SIG-M5 (cell line): ENCODE results near the gene ERBIN.
"Not testable (repeated sequence)": the region's sequence is repeated elsewhere in the genome, so short reads cannot be mapped to it uniquely, and the experiment has no call there.

Experiments used
- DNase-seq: peaks from one replicate; lab custom pipeline; 2025; lab: John Stamatoyannopoulos, UW

ERBIN gene

GRCh38 chr5:65961633-65962032 lies 35.3 kb downstream of the ERBIN start:
- DNase-seq, result no peak

- no peak for DNase-seq
Measured at GRCh38 chr5:65967288-65968066, 41.1 kb downstream of the ERBIN start.

- no peak for DNase-seq
Measured at GRCh38 chr5:65969539-65970393, 43.4 kb downstream of the ERBIN start.

GRCh38 chr5:65970481-65971367 lies 44.3 kb downstream of the ERBIN start:
- DNase-seq, result no peak

- no peak for DNase-seq
Measured at GRCh38 chr5:65971643-65972042, 45.3 kb downstream of the ERBIN start.

GRCh38 chr5:65972896-65973295 lies 46.5 kb downstream of the ERBIN start:
- not testable (repeated sequence) for DNase-seq

GRCh38 chr5:65978251-65978650 lies 51.9 kb downstream of the ERBIN start:
- DNase-seq, result no peak

GRCh38 chr5:65981548-65981947 lies 55.2 kb downstream of the ERBIN start:
- DNase-seq, result no peak

GRCh38 chr5:65981969-65982619 lies 55.7 kb downstream of the ERBIN start:
- no peak for DNase-seq

- no peak for DNase-seq
Measured at GRCh38 chr5:65982635-65983034, 56.3 kb downstream of the ERBIN start.

GRCh38 chr5:65984098-65984885 lies 57.9 kb downstream of the ERBIN start:
- DNase-seq, result no peak

GRCh38 chr5:65986050-65986451 lies 59.7 kb downstream of the ERBIN start:
- DNase-seq, result no peak

GRCh38 chr5:65986796-65987195 lies 60.4 kb downstream of the ERBIN start:
- no peak for DNase-seq

GRCh38 chr5:65987982-65988381 lies 61.6 kb downstream of the ERBIN start:
- DNase-seq, result no peak

GRCh38 chr5:65989158-65989557 lies 62.8 kb downstream of the ERBIN start:
- DNase-seq, result no peak

- no peak for DNase-seq
Measured at GRCh38 chr5:65992630-65993029, 66.3 kb downstream of the ERBIN start.

GRCh38 chr5:65994117-65994786 lies 67.9 kb downstream of the ERBIN start:
- DNase-seq, result no peak

GRCh38 chr5:65999061-65999723 lies 72.8 kb downstream of the ERBIN start:
- no peak for DNase-seq

- no peak for DNase-seq
Measured at GRCh38 chr5:66001952-66002351, 75.6 kb downstream of the ERBIN start.

GRCh38 chr5:66002415-66002814 lies 76.0 kb downstream of the ERBIN start:
- no peak for DNase-seq
